RWPE2 (cell line): ENCODE results near the gene HHATL.

Experiments
- ATAC-seq: fragments of 200-7000 bp; cut with Tn5 transposase; 3 replicates; pipeline ENCODE4 v1.9.1; 2021; ENCODE audit warnings: low read depth
- DNase-seq: peaks from one replicate; pipeline ENCODE4 v3.0.0-alpha.2; 2020; ENCODE audit warnings: low spot score
- H3K27ac ChIP-seq: fragments of 450-650 bp; 2 replicates; pipeline ENCODE4 v1.5.1; 2017; ENCODE audit warnings: mild to moderate bottlenecking; ENCODE audit not compliant: poor library complexity, severe bottlenecking
- H3K27me3 ChIP-seq: fragments of 250-450 bp; sonication (Bioruptor Pico); 2 replicates; pipeline ENCODE4 v1.5.1; 2021; ENCODE audit warnings: mild to moderate bottlenecking, moderate library complexity; ENCODE audit not compliant: insufficient read depth, poor library complexity, severe bottlenecking
- H3K36me3 ChIP-seq: fragments of 250-450 bp; sonication (Bioruptor Pico); 2 replicates; pipeline ENCODE4 v1.5.1; 2020; ENCODE audit warnings: low read depth, mild to moderate bottlenecking, moderate library complexity
- H3K4me1 ChIP-seq: fragments of 250-450 bp; sonication (Bioruptor Pico); 2 replicates; pipeline ENCODE4 v1.5.1; 2021; ENCODE audit warnings: mild to moderate bottlenecking, moderate library complexity; ENCODE audit not compliant: insufficient read depth, poor library complexity, severe bottlenecking
- H3K4me3 ChIP-seq: fragments of 250-450 bp; sonication (Bioruptor Pico); 2 replicates; pipeline ENCODE4 v1.5.1; 2021; ENCODE audit warnings: mild to moderate bottlenecking, moderate library complexity; ENCODE audit not compliant: severe bottlenecking
- H3K9me3 ChIP-seq: fragments of 250-450 bp; sonication (Bioruptor Pico); 2 replicates; pipeline ENCODE4 v1.5.1; 2021; ENCODE audit warnings: mild to moderate bottlenecking, moderate library complexity; ENCODE audit not compliant: severe bottlenecking
- TF ChIP-seq, protein P1 (sequence below): fragments of 450-650 bp; IDR thresholded peaks from one replicate; pipeline ENCODE4 v1.5.1; 2017; ENCODE audit warnings: mild to moderate bottlenecking, moderate library complexity; ENCODE audit not compliant: poor library complexity, severe bottlenecking

The HHATL gene

DNA sequence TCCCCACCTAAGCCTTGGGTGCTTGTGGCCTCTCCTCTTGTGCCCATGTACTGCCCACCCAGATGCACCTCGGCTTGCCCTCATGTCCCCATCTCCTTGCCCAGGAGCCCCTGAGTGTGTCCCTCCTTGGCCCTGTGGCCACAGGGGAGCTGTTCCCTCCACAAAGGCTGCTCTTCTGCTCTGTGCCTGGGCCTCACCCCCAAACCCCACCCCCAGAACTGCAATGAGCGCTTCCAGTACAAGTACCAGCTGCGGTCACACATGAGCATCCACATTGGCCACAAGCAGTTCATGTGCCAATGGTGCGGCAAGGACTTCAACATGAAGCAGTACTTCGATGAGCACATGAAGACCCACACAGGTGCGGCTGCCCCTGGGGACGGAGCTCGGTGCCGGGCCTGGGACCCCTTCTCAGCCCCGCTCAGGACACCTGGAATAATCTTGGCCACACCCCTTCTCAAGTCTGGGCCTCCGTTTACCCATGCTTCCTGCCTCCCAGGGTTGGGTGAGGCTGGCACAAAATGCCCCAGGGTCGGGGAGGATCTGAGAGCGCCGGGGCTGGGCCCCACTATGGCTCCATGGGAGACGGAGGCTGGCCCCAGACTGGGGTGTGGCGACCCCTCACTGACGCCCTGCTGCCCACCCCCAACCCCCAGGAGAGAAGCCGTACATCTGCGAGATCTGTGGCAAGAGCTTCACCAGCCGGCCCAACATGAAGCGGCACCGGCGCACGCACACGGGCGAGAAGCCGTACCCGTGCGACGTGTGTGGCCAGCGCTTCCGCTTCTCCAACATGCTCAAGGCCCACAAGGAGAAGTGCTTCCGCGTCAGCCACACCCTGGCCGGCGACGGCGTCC, 38.8 kb downstream of the HHATL start:
- TF ChIP-seq, protein P1, sequence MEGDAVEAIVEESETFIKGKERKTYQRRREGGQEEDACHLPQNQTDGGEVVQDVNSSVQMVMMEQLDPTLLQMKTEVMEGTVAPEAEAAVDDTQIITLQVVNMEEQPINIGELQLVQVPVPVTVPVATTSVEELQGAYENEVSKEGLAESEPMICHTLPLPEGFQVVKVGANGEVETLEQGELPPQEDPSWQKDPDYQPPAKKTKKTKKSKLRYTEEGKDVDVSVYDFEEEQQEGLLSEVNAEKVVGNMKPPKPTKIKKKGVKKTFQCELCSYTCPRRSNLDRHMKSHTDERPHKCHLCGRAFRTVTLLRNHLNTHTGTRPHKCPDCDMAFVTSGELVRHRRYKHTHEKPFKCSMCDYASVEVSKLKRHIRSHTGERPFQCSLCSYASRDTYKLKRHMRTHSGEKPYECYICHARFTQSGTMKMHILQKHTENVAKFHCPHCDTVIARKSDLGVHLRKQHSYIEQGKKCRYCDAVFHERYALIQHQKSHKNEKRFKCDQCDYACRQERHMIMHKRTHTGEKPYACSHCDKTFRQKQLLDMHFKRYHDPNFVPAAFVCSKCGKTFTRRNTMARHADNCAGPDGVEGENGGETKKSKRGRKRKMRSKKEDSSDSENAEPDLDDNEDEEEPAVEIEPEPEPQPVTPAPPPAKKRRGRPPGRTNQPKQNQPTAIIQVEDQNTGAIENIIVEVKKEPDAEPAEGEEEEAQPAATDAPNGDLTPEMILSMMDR: no peak
- no peaks in the 10 kb centered on the region for H3K4me1 ChIP-seq
- no peaks in the 10 kb centered on the region for H3K9me3 ChIP-seq
- no peaks in the 10 kb centered on the region; the same call in 1 of the 2 replicates for H3K36me3 ChIP-seq
- DNase-seq (no peak), ATAC-seq (no peak)
- H3K27ac ChIP-seq: no peak overlapping the region
- H3K4me3 ChIP-seq: no peak overlapping the region
- H3K27me3 ChIP-seq: no peaks in the 10 kb centered on the region

DNA sequence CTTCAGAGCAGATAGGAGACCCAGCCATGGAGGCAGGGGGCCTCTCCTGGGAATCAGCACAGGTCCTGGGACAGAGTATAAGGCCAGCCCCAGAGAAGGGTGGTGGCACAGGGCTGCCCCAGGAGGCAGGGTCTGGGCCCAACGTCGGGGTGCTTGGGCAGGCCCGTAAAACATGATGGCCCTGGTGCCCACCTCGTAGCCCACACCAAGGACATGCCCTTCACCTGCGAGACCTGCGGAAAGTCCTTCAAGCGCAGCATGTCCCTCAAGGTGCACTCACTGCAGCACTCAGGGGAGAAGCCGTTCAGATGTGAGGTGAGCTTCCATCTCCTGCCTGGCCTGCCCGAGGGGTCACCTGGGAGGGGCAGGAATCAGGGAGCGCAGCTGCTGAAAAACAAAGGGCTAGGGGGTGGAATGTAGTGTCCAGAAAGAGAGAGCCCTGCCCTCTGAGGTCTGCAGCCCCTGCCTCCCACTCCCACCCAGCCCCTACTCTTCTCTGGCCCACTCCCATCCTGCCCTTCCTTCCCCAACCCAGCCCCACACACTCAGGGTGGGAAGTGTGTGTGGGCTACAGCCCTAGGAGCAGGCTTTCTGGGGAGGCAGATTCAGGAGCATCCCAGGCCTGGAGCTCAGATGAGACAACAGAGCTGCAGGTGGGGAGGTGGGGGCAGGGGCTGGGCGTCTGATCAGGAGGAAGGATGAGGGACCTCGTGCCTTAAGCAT, 39.6 kb downstream of the HHATL start:
- ATAC-seq (no peak), DNase-seq (no peak)
- H3K4me1 ChIP-seq: no peaks in the 10 kb centered on the region
- H3K36me3 ChIP-seq: no peaks in the 10 kb centered on the region; the same call in 1 of the 2 replicates
- no peaks in the 10 kb centered on the region for H3K9me3 ChIP-seq
- no peak overlapping the region for H3K4me3 ChIP-seq
- TF ChIP-seq, protein P1: no peak
- H3K27me3 ChIP-seq: no peaks in the 10 kb centered on the region
- no peak overlapping the region for H3K27ac ChIP-seq

DNA sequence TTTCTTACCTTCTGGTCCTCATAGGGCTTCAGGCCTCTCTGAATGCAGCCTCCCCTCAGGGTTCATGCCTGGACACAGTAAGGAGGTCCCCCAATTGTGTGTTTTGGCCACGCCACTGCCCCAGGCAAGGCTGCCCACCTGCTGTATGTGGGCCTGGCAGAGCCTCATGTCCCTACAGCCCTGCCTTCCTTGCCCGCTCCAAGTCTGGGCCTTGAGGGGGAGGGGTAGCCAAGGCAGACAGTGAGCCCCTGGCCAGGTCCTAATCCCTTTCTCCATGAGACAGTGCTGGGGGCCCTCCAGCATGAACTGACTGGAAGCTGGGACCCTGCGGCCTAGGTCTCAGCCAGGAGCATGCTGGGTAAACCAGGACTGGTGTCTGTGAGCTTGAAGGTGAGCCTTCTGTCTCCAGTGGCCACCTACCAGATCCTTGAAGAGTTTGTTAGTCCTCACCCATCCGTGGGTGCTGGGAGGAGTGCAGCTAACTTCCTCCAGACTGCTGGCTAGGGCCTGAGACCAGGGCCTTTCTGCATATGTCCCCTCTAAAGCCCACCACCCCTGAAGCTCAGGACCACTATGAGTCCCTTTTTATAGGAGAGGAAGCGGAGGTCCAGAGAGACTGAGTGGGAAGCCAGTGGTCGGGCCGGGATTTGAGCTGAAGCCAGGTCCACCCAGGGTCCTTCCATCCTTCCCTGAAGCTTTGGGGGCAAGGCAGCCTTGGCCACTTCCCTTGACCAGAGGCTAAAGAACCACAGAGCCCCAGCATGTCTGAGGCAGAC, 40.4 kb downstream of the HHATL start:
- no peak for ATAC-seq
- Histone ChIP-seq H3K27ac (no peak overlapping the region), H3K4me3 (no peak overlapping the region), H3K36me3 (no peaks in the 10 kb centered on the region; the same call in 1 of the 2 replicates), H3K4me1 (no peaks in the 10 kb centered on the region), H3K9me3 (no peaks in the 10 kb centered on the region), H3K27me3 (no peaks in the 10 kb centered on the region)
- DNase-seq: no peak
- TF ChIP-seq, protein P1: no peak

DNA sequence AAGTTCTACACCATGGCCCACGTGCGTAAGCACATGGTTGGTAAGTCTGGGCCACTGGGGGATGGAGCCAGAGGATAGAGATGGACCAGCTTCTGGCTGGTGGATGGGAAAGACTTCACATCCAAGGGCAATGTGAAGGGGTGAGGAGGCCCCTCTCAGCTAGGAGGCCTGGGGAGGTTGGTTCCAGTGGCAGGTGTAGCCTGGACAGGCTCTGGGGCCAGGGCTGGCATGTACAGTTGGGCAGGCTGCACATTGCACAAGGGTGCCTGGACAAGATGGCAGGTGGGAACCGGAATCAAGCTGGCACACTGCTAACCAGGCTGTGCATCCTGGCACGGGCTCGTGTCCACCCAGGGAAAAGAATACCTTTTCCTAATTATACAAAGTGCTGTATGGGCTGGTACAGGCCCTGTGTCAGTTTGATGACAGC, 41.0 kb downstream of the HHATL start:
- no peak for DNase-seq
- Histone ChIP-seq H3K4me3 (no peak overlapping the region), H3K9me3 (no peaks in the 10 kb centered on the region), H3K27ac (no peak overlapping the region), H3K4me1 (no peaks in the 10 kb centered on the region), H3K27me3 (no peaks in the 10 kb centered on the region), H3K36me3 (no peaks in the 10 kb centered on the region; the same call in 1 of the 2 replicates)
- ATAC-seq: no peak
- TF ChIP-seq, protein P1: no peak
